GM12875 (cell line): ENCODE measurements around the gene LAMA1.

Experiments
- H3K4me3 ChIP-seq: one replicate; pipeline ENCODE4 v1.5.1; 2011; ENCODE audit warnings: low read depth, low read length, control low read depth
- TF ChIP-seq, protein P1 (sequence below): IDR thresholded peaks from 2 replicates; pipeline ENCODE4 v1.5.1; 2011; ENCODE audit warnings: low read depth, mild to moderate bottlenecking, control low read depth, inconsistent platforms, low read length, moderate library complexity, borderline replicate concordance; ENCODE audit not compliant: insufficient read depth

Gene LAMA1

DNA sequence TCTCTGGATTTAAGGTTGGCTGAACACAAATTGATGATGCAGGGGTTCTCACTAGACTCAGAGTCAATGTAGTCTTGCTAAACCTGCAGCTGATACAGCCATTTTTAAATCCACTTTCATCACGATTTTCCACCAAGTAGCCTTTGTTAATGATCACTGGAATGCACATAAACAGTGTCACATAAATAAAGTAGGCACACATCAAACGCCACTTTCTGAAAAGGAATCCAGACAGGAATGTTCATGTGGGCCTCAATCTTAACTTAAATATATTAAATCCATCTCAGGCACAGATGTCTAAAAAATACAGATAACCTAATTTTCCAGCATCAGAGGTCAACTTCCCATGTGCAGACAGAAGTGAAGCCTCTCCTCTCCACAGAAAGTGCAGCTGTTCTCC lies 58.3 kb downstream of the LAMA1 start:
- TF ChIP-seq, protein P1, sequence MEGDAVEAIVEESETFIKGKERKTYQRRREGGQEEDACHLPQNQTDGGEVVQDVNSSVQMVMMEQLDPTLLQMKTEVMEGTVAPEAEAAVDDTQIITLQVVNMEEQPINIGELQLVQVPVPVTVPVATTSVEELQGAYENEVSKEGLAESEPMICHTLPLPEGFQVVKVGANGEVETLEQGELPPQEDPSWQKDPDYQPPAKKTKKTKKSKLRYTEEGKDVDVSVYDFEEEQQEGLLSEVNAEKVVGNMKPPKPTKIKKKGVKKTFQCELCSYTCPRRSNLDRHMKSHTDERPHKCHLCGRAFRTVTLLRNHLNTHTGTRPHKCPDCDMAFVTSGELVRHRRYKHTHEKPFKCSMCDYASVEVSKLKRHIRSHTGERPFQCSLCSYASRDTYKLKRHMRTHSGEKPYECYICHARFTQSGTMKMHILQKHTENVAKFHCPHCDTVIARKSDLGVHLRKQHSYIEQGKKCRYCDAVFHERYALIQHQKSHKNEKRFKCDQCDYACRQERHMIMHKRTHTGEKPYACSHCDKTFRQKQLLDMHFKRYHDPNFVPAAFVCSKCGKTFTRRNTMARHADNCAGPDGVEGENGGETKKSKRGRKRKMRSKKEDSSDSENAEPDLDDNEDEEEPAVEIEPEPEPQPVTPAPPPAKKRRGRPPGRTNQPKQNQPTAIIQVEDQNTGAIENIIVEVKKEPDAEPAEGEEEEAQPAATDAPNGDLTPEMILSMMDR, result no peak
- no peak overlapping the region for H3K4me3 ChIP-seq

DNA sequence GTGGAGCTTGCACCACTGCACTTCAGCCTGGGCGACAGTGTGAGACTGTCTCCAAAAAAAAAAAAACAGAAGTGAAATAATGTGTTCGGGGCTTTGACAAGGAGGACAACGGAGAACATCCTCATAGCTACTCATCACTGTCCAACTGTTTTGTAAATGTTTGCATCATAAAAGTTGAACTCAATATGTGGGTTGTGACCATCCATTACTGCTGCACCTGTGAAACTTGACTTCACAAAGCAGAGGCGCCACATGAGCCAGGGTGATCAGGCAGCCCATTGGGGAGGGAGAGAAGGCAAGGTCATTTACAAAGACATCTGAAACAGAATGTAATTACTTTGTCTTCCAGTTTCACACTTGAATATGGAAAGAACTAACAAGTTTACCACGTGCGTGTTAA lies 61.6 kb downstream of the LAMA1 start:
- TF ChIP-seq, protein P1, result no peak
- no peak overlapping the region for H3K4me3 ChIP-seq

DNA sequence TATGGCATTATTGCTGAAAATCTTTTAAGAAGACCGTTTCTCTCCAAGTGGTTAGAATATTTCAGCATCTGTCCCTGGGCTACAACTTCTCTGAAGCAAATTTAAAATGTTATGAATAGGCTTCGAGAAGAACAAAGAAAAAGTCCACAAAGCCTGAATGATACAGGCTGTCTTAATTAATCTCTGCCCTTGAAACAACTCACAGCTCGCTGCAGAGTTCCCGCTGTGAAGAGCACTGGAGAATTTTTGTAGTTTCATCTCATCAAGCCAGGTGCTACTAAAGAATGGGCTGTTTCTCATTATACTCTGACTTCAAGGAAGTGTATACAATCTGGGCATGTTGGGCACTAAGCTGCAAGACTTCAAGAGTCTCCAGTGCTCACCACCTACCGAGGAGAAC lies 67.6 kb downstream of the LAMA1 start:
- TF ChIP-seq, protein P1, result no peak

DNA sequence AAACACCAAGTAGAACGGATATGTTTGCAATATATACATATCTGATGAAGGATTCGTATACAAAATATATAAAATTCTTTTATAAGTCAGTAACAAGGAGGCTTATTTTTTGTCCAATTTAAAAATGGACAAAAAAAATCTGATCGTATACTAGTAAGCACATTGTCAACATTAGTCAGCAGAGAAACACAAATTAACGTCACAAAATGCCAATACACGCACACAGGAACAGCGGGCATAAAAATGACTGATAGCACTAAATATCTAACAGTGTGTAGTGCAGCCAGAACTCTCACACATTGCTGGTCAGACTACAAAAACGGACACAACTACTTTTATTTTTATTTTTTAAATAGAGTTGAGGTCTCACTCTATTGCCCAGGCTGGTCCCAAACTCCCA lies 69.5 kb downstream of the LAMA1 start:
- TF ChIP-seq, protein P1, result no peak
- no peak overlapping the region for H3K4me3 ChIP-seq

More for the DNA sequence above, 67.6 kb downstream of the LAMA1 start:
- no peak overlapping the region for H3K4me3 ChIP-seq

DNA sequence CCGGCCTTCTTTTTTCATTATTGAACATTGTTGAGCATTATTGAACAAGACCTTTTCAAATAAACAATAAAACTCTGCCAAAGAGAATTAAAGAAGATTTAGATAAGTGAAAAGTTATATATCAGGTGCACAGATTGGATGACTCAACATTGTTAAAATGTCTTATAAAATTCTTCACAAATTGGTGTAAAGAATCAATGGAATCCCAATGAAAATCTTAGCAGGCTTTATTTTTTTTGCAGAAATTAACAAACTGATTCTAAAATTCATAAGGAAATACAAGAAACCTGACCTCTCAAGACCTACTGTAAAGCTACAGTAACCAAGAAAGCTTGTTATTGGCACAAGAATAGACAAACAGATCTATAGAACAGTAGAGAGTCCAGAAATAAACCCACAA lies 70.3 kb downstream of the LAMA1 start:
- no peak overlapping the region for H3K4me3 ChIP-seq
- TF ChIP-seq, protein P1, result no peak

DNA sequence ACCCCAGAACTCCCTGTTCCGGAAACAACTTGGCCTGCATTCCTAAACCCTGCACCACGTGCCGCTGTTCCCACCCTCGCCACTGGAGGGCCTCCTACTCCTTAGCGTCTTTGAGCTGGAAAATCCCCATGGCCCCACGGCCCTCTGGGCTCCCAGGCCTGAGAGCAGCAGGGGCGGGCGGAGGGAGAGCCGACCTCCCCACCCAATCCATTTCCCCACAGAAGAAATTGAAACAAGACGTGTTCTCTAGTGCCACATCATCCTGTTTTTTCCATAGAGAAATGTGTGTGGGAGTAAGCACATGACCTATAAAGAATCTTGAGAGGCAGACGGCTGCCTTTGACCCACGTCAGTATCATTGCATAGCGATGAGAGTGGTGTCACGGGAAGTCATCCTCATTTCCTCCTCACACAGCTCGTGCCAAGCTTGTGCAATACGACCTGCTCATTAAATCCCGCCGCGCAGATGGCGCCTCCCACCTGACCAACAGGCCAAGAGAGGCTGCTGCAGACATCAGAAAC lies 79.2 kb downstream of the LAMA1 start:
- no peak overlapping the region for H3K4me3 ChIP-seq
- TF ChIP-seq, protein P1, result no peak

DNA sequence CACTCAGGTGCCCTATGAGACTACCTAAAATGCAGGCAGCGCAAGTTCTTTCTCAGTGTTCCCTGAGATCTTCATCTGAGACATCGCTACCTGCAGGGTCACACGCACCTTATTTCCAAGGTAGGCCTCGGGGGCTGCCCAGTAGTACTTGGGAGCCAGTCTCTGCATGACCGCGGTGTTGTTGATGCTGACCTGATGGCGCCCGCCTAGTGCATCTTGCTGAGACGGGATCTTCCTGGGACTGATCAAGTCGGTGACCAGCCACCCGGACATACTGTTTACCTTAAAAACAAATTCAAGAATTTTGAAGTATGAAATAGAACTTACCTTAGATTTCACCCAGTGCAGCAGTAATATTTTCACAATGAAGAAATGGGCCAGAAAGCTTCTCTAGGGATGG lies 80.1 kb downstream of the LAMA1 start:
- no peak overlapping the region for H3K4me3 ChIP-seq

More for the DNA sequence above, 80.1 kb downstream of the LAMA1 start:
- TF ChIP-seq, protein P1, result no peak
